ENCODE data around the gene NR6A1. TPM values are rescaled to one million over a fixed set of nuclear protein-coding genes. Genes with fewer than 3 reads are reported as not detected.

Gene NR6A1
- total RNA-seq, 1 donor from 2014 or later, result 60.7 TPM

- TF ChIP-seq CTCF (conservative IDR thresholded peaks at IDR 0.05), result no peak
- peaks cover 3% of the 10 kb centered on the region for H3K4me1 Mint-ChIP-seq
- H3K4me3 Mint-ChIP-seq, result no peak overlapping the region
- H3K9me3 Mint-ChIP-seq, result no peaks in the 10 kb centered on the region
- no peaks in the 10 kb centered on the region for H3K36me3 Mint-ChIP-seq (ENCODE audit: low read depth)
- DNase-seq (ENCODE audit: low read depth, low spot score), result no peak
- no peaks in the 10 kb centered on the region for H3K27me3 Mint-ChIP-seq (ENCODE audit: low read depth)
- no peak overlapping the region for H3K27ac Mint-ChIP-seq (ENCODE audit: unreplicated experiment)
Measured at GRCh38 chr9:124680714-124681390, 90.3 kb downstream of the NR6A1 start.

DNA sequence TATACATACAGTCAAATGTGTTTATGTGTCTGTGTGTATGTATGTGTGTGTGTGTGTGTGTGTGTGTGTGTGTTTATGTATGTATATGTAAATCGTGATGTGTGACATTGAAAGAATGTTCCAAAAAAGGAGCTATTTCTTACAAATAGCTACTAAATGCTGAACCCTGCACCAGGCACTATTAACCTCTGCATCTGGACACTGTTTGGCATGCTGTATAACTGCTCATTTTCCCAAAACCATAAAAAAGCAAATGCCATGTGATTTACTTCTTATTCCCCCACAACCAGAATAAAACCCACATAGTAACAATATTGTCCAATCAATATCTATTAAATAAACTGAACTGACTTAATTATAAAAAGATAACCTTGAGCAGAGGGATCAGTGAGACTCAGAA lies 91.1 kb downstream of the NR6A1 start:
- no peaks in the 10 kb centered on the region for H3K27me3 Mint-ChIP-seq (ENCODE audit: low read depth)
- DNase-seq (ENCODE audit: low read depth, low spot score), result no peak
- no peaks in the 10 kb centered on the region for H3K9me3 Mint-ChIP-seq
- H3K36me3 Mint-ChIP-seq (ENCODE audit: low read depth), result no peaks in the 10 kb centered on the region
- peaks cover 3% of the 10 kb centered on the region for H3K4me1 Mint-ChIP-seq
- no peak for TF ChIP-seq CTCF (conservative IDR thresholded peaks at IDR 0.05)
- H3K27ac Mint-ChIP-seq (ENCODE audit: unreplicated experiment), result no peak overlapping the region
- no peak overlapping the region for H3K4me3 Mint-ChIP-seq

DNA sequence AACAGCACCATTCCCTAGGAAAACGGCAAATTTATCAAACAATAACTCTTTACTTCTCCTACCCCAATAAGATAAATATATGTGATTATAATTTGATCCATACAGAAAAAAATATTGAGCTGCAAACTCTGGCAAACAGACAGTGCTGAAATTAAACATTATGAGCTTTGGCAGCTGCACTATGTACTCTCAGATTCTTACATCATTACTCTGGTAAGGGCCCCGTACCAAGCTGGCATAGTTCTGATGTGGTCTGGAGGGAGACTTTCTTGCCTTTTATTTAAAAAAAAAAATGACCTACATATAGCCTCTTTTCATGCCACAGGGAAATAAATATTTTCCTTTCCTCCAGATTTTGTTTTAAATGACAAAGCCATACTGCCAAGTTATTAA lies 95.0 kb downstream of the NR6A1 start:
- no peak overlapping the region for H3K27ac Mint-ChIP-seq (ENCODE audit: unreplicated experiment)
- H3K4me1 Mint-ChIP-seq, result peaks cover 3% of the 10 kb centered on the region
- H3K27me3 Mint-ChIP-seq (ENCODE audit: low read depth), result no peaks in the 10 kb centered on the region
- no peak overlapping the region for H3K4me3 Mint-ChIP-seq
- H3K36me3 Mint-ChIP-seq (ENCODE audit: low read depth), result no peaks in the 10 kb centered on the region
- TF ChIP-seq CTCF (conservative IDR thresholded peaks at IDR 0.05), result no peak
- H3K9me3 Mint-ChIP-seq, result no peaks in the 10 kb centered on the region
- no peak for DNase-seq (ENCODE audit: low read depth, low spot score)

DNA sequence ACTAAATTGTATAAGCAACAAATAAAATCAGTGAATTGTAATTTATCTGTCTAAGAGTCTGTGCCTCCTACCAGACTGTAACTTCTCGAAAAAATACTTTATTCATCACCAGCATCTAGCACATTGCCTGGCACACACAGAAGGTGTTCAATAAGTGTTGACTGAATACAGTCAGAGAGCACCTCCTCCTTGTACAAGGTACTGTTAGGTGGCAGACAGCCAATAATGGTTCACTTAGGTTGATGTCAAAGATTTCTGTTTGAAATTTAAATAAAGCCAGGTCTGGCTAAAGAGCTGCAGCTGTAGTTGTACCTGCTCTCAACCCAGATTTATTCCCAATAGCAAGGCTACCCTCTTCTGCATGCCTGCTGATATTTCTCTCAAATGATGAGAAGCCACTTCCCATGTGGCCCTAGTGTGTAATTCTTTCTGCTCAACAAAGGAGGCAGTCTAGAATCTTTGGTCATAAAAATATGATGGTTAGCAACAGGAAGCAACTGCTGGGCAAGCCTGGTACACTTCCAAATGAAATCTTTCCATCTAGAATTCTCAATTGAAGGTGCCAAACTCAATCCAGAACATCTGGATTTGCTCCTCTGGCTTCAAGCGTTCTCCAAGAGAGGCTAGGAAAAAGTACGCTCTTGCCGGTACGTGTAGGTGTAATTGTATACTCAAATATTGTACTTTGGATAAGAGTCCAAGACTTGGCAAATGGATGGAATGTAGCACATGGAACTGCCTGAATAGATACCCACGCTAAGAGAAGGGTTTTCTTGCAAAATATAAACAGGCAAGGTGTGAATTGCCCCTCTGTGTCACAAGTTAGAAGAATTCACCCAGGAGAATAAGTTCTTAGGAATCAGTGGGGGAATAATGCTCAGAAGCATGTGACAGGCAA lies 95.6 kb downstream of the NR6A1 start:
- H3K9me3 Mint-ChIP-seq, result no peaks in the 10 kb centered on the region
- peak; percentile 13 for TF ChIP-seq CTCF (conservative IDR thresholded peaks at IDR 0.05)
- no peak overlapping the region for H3K27ac Mint-ChIP-seq (ENCODE audit: unreplicated experiment)
- H3K4me3 Mint-ChIP-seq, result no peak overlapping the region
- no peaks in the 10 kb centered on the region for H3K4me1 Mint-ChIP-seq
- H3K27me3 Mint-ChIP-seq (ENCODE audit: low read depth), result no peaks in the 10 kb centered on the region
- no peaks in the 10 kb centered on the region for H3K36me3 Mint-ChIP-seq (ENCODE audit: low read depth)
- no peak for DNase-seq (ENCODE audit: low read depth, low spot score)

- TF ChIP-seq CTCF (conservative IDR thresholded peaks at IDR 0.05), result no peak
- Mint-ChIP-seq H3K4me3 (no peak overlapping the region), H3K4me1 (no peaks in the 10 kb centered on the region), H3K9me3 (no peaks in the 10 kb centered on the region), H3K36me3 (ENCODE audit: low read depth) (no peaks in the 10 kb centered on the region), H3K27me3 (ENCODE audit: low read depth) (no peaks in the 10 kb centered on the region), H3K27ac (ENCODE audit: unreplicated experiment) (no peak overlapping the region)
- no peak for DNase-seq (ENCODE audit: low read depth, low spot score)
Measured at GRCh38 chr9:124674651-124675050, 96.5 kb downstream of the NR6A1 start.
